HG02970 (cell line): Measurements from ENCODE around the gene AGAP1.

ENCODE experiments used
- ATAC-seq: cut with Tn5 transposase; IDR thresholded peaks from one replicate; pipeline ENCODE4 v1.9.1; 2021; ENCODE audit warnings: mild to moderate bottlenecking, moderate library complexity, moderate number of reproducible peaks; ENCODE audit not compliant: unreplicated experiment, low FRiP score

Gene AGAP1

DNA sequence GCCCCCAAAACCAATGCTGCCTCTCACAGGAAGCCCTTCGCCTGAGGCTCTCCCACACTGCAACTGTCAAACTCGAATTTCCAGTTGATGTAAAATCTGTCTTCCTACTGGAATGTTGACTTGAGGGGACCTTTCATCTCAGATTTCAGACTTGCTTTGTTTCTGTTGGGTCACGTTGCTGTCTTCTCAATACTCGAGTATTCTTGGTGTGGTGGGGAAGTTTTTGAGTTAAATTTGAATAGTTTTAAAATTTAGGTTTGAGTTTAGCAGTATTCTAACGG lies 50.8 kb downstream of the AGAP1 start:
- no peak for ATAC-seq

DNA sequence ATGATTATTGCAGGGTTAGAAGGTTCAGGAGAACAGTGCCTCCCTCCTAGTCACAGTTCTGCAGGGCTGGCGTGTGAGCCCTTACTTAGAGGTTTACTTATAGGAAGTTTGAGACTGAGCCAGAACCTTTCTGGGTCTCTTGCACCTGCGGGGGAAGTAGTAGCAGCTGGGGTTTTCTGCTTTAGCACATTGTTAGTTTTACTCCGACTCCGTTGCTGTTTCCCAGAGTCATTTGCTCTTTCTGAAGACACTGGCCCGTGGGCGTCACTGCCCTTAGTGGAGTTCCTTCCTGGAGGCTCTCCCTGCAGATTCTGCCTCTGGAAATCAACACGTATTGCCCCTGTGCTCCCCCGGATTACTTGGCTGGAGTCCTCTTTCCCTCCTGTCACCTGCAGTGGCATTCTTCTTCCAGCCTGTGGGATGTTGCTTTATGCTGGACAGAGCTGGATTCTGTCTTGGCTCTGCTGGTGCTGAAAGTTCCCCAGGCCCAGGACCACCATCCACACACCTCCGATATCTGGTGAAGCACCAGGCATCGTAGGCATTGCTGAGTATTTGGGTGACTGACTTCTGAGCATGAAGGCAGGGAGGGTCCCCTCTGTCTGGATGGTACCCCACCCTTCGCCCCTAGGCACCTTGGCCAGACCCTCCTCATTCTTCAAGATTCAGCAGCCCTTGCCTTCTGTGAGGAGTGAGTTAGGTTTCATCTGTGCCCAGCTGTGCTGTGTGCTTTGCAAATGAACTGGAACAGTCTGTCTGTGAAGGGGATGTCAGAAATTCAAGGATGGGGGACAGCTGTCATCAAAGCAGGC lies 51.7 kb downstream of the AGAP1 start:
- no peak for ATAC-seq

DNA sequence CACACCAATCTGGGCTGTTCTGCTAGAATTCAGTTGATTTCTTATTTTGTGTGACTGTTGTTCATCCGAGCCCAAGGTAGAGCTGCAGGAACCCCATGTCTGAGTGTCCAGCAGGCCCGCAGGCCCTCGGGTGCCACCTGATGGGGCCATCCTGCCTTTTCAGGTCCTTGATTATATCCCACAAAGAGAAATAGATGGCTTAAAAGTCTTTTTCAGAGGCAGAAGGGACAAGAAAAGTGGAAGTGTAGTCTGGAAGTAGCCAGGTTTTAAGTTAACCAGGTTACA lies 52.2 kb downstream of the AGAP1 start:
- ATAC-seq, result no peak

DNA sequence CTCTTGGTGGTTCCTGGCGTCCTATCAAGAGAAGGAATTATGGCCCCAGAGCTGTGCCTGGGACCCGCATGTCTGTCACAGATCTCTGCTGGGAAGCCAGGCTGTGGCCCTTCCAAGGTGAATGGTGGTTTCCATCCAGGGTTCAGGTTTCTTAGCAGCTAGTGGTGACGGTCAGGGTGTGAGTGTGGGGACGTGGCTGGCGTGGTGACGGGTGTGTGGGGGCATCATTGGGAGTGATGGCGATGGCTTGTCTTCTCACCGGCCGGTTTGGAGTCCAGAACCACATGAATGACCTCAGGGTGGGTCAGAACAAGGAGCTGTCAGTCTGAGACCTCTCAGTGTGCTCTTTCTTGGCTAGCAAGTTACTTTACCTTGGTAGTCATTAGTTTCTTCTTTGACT lies 52.6 kb downstream of the AGAP1 start:
- ATAC-seq, result no peak

DNA sequence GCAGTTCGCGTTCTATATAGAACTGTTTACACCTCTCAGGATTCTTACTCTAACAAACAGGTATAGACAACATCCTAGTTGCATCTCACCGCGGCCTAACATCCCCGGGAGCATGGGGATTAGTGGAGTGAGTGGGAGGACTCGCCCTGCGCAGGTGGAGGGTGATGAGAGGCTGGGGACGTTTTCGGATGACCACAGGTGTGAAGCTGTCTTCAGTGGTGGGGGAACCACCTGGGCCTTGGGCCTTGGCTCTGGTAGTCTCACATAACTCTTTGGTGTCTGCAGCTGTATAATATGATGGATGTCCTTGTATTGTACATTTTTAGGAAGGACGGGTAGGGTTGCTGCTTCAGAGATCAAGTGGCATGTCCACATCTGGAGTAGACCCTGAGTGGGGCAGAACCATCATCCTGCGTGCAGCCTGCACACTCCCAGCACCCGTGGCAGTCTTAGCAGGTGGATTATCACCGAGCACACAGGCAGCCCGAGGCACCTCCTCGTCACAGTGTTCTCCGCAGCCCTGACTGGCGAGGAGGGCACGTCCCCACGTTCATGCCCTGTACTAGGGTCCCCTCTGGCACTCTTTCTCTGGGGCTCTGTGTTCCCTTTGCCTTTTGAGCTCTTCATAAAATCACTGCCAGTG lies 56.0 kb downstream of the AGAP1 start:
- ATAC-seq, result no peak

DNA sequence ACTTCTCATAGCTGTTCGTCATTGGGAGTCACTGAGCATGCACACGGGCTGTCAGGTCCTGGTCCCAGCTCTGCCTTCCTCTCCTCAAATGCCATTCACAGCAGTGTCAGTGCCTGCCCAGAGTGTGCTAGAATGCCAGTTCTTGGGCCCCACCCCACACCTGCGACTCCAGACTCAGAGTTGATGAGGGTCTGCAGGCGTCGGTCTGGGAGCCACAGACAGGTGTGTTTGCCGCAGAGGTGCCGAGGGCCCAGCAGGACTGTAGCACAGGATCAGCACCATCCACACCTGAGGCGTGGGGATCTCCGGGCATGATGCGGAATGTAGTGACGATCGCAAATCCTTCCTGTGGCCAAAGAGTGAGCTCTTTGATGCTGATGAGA lies 56.5 kb downstream of the AGAP1 start:
- no peak for ATAC-seq

DNA sequence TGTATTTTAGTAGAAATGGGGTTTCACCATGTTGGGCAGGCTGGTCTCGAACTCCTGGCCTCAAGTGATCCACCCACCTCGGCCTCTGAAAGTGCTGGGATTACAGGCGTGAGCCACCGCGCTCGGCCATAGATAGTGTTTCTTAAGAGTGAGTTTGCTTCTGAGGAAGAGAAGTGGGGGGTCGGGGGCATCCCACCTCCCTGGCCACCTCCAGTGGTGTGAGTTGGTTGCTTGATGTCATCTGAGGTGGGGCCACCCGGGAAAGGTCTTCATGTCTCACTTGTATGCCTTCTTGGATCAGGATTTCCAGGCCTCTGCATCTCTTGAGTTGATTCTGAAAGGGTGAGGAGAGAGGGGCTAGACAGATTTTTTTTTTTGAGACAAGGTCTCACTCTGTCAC lies 57.1 kb downstream of the AGAP1 start:
- ATAC-seq, result no peak

DNA sequence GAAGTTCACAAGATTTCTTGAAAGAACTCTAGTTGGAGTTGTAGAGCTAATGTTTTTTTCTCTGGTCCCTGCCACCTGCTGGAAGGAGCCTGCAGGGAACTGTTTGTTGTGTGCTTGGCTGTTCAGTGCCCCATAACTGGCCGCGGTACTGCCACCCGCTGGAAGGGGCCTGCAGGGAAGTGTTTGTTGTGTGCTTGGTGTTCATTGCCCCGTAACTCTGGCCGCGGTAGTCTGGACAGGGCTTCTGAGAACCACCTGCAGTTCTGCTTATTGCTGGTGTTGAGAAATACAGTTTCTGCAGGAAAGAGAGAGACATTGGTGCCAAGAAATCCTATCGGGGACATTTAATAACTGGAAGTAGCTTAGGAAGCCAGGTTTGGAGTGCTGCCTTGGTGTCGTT lies 58.1 kb downstream of the AGAP1 start:
- ATAC-seq, result no peak

DNA sequence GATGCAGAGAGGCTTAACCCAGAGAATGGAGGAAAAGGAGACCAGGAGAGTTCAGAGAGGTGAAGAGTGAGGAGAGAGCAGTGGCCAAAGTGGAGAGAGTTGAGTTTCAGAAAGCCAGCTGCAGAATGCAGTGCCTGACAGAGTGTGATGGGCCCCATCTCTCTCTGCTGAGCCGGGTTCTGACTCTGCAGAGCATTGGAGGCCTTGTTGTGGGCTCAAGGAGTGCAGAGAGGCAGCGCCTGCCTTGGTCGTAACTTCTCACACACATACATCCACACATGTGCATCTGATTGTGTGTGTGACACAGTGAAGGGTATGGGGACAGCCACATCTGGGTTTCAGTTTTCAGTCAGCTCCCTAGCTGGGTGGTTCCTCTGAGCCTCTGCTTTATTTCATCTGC lies 58.8 kb downstream of the AGAP1 start:
- no peak for ATAC-seq

DNA sequence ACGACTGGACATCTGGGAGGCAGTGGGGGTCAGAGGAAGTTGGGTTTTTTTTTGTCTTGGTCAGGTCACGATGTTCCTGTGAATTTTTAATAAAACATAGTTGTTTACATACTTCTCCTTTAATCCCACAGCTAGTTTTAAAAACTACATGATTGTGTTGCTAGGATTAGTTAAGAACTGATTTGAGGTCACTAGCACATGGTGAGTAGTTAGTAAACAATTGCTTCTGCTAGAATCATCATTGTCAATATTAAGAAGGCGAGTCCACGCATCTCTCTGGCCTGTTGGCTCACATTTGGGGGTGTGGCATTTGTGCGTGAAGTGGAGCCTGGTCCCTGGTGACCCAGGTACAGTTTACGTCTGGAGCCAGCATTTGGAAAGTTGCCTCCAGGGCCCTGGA lies 59.4 kb downstream of the AGAP1 start:
- ATAC-seq, result no peak

DNA sequence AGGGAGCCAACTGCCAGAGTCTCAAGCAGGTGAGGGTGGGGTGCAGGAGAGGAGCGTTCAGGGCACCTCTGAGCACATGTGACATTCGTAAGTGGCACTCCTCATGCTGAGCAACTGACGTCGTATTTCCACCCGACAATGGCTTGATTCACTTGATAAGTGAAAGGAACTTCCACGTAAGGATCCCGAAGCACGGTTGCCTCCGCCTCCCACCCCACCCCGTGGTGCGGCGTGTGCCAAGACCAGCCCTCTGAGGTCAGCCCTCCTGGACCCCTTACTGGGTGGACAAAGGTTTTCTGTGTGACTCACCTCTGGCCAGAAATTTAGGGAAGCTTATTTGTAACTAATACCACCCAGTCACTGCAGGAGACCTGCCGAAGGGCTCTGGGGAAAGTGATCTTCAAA lies 59.9 kb downstream of the AGAP1 start:
- ATAC-seq, result no peak

DNA sequence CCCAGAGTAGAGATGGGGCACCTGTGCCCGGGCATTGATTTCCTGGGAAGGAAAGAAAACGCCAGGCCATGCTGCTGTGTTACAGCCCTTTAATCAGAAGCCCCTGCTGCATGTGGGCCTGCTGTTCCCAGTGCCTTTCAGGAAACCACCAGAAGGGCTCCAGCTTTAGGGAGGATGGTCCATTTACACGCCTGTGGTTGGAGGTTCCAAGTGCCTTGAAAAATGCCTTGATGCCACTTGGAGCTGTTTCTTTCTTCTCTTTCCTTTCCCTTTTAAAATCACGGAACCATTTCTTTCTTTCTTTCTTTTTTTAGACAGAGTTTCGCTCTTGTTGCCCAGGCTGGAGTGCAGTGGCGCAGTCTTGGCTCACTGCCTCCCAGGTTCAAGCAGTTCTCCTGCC lies 60.5 kb downstream of the AGAP1 start:
- no peak for ATAC-seq

DNA sequence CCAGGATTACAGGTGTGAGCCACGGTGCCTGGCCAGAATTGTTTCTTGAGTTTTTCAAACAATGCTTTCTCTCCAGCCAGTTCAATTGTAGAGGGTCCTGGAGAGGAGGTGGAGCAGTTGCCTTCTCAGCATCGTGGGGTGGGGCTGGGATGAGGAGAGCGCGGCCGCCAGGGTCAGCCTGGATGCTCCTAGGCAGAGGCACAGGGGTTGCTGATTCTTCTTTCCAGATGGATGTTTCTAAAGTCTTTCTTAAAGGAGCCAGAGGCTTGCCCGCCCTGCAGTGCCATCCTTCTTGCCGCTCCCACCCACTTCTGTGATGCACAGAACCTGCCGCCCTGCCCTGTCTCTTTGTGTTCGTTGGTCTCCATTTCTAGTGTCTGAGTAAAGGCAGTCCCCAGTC lies 61.1 kb downstream of the AGAP1 start:
- no peak for ATAC-seq

DNA sequence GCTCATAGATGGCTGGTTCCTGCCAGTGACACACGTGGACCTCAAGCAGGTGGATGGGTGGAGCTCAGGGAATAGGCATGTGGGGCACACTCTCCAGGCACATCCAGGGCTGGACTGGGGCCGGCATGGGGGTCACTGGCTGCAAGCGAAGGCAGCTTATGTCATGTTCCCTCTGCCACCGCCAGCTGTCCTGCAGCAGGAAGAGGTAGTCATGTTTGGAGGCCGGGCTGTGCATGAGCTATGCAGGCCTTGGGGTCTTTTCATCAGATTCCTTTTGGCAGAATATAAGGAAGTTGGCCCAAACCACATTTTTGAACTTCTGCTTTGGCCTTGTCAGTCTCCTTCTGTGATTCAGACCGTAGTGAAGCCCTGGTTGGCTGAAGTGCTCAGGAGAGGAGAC lies 61.5 kb downstream of the AGAP1 start:
- no peak for ATAC-seq

DNA sequence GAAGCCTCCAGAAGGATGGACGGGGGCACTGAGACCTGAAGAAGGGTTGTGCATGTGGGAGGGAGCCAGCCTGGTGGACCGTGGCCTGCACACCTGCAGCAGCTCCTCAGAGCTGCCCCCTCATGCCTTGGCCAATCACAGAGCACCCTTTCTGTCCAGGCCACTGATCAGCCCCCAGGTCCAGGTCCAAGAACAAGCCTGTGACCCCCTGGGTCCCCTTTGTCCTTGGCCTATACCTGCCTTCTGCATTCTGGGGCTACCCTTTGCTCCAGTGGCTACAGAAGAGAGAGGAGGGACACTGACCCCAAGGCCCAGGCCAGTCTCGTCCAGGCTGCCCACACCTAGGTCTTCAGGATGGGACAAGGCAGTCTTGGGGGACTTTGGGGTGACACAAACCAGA lies 62.2 kb downstream of the AGAP1 start:
- ATAC-seq, result no peak

DNA sequence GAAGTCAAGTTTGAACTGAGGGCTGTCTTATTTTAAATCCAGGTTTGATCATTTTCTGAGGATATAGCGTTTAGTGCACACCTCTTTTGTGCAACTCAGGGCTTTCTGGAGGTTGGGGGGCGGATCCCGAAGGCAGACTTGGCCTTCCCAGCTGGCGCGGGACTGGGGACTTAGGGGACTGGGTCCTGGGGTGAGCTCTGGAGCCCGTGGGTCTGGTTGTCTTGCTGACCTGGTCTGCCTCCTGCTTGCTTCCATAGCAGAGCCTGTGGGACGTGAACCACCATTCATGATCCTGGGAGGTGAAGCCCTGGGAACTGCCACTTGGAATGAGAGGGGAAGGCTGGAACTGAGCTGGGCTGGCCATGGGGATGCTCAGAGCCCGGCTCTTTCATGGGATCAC lies 63.1 kb downstream of the AGAP1 start:
- no peak for ATAC-seq

DNA sequence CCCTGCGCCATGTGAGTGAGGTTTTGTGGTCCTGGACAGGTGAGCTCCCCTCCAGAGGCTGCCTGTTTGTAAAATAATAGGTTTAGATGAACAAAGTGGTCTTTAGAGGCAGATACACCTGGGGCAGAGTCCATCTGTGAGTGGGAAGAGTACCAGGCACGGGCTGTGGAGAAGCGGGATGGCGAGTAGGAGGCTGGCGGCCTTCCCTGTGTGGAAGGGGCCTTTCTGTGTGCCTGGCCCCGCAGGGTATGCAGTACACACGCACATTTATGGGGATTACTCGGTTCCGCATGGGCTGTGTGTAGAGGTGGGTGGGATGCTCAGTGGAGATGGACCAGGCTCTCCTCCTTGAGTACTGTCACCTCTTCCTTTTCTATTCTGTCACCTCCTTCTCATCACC lies 64.1 kb downstream of the AGAP1 start:
- no peak for ATAC-seq

DNA sequence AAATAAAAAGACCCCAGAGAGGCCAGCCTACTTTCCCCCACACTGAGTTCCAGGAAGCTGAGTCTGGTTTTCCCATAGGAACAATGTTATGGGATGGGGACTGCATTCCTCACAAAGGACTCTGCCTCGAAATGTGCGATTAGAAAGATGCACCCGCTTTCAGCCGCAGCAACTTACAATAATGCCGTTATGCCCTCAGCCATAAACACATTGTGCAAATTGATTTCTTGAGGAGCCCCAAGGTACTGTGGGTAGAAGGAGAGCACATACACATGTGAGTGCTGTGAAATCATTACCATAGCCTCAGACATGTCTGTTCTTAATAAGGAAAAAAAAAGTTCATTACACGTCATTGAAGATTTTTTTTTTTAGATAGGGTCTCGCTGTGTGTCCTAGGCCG lies 64.7 kb downstream of the AGAP1 start:
- no peak for ATAC-seq

DNA sequence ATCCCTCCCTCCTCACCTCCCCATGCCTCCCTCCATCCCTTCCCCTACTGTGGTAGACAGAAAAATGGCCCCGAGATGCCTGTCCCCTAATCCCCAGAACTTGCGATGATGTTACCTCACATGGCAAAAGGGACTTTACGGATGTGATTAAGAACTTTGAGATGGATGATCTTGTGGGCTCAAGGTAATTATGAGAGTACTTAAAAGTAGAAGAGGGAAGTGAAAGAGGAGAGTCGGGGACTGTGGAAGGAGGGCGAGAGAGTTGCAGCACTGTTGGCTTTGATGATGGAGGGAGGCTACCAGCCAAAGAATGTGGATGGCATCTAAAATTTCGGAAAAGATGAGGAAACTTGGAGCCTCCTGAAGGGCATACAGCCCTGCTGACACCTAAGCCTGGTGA lies 66.5 kb downstream of the AGAP1 start:
- no peak for ATAC-seq

DNA sequence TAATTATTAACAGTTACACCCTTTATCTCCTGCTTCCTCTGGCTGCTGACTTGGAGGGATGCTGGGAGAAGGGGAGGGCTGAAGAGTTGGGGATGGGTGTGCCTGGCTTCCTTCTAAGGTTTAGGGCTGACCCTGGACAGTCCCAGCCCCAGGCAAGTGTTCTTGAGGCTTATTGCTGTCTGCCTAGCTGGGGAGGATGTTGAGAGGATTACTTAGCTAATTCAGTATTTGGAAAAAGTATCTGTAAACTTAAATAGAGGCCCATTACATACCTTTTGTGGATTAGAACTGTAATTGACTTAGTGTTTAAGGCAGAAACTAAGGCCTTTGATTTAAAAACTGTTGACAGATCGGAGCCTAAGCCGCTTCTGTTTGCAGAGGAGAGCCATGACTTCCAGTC lies 67.6 kb downstream of the AGAP1 start:
- no peak for ATAC-seq

DNA sequence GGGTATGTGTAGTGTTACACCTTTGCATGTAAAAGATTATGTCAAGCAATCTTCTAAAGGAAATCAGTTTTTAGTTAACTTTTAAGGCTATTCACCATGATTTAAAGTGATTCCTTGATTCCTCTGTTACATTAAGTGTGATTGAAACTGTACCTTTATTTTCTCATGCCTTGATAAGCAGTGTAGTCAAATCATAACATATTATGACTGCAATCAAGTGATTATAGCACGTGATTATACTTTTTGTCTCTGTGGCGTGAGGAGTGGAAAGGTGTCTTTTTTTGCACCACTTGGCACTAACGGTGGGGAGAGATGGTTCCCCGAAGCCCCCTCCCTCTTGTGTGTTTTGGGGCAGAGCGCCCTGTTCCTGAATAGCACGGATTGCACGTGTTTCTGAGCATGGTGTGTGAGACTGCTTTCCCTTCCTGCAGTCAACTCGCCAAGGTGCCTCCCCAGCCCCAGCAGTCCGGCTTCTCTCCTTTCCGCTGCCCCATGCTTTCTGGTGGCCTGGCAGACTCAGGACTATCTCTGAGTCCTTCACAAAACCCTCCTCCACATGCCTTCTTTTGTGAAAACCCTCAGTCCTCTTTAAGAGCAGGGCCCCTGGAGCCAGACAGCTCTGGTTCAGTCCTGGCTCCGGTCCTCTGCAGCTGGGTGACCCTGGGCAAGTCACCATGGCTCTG lies 68.4 kb downstream of the AGAP1 start:
- no peak for ATAC-seq
